RWPE2 (cell line): ENCODE data around the gene FADS3.

Experiments used
- ATAC-seq: fragments of 200-7000 bp; cut with Tn5 transposase; 3 replicates; pipeline ENCODE4 v1.9.1; 2021; ENCODE audit warnings: low read depth
- DNase-seq: peaks from one replicate; pipeline ENCODE4 v3.0.0-alpha.2; 2020; ENCODE audit warnings: low spot score
- H3K27ac ChIP-seq: fragments of 450-650 bp; 2 replicates; pipeline ENCODE4 v1.5.1; 2017; ENCODE audit warnings: mild to moderate bottlenecking; ENCODE audit not compliant: poor library complexity, severe bottlenecking
- H3K27me3 ChIP-seq: fragments of 250-450 bp; sonication (Bioruptor Pico); 2 replicates; pipeline ENCODE4 v1.5.1; 2021; ENCODE audit warnings: mild to moderate bottlenecking, moderate library complexity; ENCODE audit not compliant: insufficient read depth, poor library complexity, severe bottlenecking
- H3K36me3 ChIP-seq: fragments of 250-450 bp; sonication (Bioruptor Pico); 2 replicates; pipeline ENCODE4 v1.5.1; 2020; ENCODE audit warnings: low read depth, mild to moderate bottlenecking, moderate library complexity
- H3K4me1 ChIP-seq: fragments of 250-450 bp; sonication (Bioruptor Pico); 2 replicates; pipeline ENCODE4 v1.5.1; 2021; ENCODE audit warnings: mild to moderate bottlenecking, moderate library complexity; ENCODE audit not compliant: insufficient read depth, poor library complexity, severe bottlenecking
- H3K4me3 ChIP-seq: fragments of 250-450 bp; sonication (Bioruptor Pico); 2 replicates; pipeline ENCODE4 v1.5.1; 2021; ENCODE audit warnings: mild to moderate bottlenecking, moderate library complexity; ENCODE audit not compliant: severe bottlenecking
- H3K9me3 ChIP-seq: fragments of 250-450 bp; sonication (Bioruptor Pico); 2 replicates; pipeline ENCODE4 v1.5.1; 2021; ENCODE audit warnings: mild to moderate bottlenecking, moderate library complexity; ENCODE audit not compliant: severe bottlenecking
- TF ChIP-seq, protein P1 (sequence below): fragments of 450-650 bp; IDR thresholded peaks from one replicate; pipeline ENCODE4 v1.5.1; 2017; ENCODE audit warnings: mild to moderate bottlenecking, moderate library complexity; ENCODE audit not compliant: poor library complexity, severe bottlenecking

Gene FADS3

DNA sequence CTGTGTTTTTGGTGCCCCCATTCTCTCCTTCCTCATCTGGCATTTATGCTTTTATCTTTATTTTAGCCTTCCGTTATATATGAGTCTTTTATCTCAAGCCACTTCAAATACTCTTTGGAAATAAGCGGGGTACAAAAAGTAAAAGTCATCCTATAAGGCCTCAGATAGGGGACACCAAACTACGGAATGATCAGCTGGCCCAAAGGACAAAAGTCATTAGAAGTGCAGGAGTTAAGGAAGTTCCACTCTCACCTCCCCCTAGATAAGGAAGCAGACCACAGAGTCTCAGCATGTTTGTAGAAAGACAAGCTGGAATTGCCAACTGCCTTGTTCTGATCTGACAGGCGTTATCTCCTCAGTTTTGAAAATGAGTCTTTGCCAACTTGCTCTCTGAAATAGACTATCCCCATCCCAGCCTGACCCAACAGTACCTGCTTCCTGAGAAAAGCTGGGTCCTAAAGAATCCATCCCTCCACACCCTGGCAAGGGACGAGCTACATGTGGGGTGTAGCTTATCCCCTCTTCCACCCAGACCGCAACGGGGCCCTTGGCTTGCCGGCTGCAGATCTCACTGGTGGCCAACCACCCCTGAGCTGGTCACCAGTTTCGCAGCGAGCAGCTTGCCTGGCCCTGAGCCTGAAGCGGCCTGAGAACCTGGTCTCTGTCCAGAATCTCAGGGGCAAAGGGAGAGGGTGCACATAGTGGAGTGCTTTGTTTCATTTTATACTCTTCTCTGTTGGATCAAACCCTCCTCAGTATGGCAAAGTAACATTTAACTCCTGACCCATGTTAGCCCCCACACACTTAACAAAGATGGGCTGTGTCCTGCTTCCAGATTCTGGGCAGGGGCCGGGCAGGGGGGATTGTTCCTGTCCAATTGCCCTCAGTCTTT, 49.5 kb downstream of the FADS3 start:
- no peak for ATAC-seq

DNA sequence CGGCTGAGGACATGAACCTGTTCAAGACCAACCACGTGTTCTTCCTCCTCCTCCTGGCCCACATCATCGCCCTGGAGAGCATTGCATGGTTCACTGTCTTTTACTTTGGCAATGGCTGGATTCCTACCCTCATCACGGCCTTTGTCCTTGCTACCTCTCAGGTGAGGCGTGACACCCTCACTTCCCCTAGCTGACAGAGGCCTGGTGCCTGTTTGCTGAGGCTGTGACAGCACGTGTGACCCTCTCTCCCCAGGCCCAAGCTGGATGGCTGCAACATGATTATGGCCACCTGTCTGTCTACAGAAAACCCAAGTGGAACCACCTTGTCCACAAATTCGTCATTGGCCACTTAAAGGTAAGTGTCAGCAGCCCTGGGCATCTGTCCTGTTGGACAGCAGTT, 51.0 kb downstream of the FADS3 start:
- ATAC-seq = no peak
- DNase-seq = no peak
- peaks cover 97% of the 10 kb centered on the region for H3K36me3 ChIP-seq
- TF ChIP-seq, protein P1, sequence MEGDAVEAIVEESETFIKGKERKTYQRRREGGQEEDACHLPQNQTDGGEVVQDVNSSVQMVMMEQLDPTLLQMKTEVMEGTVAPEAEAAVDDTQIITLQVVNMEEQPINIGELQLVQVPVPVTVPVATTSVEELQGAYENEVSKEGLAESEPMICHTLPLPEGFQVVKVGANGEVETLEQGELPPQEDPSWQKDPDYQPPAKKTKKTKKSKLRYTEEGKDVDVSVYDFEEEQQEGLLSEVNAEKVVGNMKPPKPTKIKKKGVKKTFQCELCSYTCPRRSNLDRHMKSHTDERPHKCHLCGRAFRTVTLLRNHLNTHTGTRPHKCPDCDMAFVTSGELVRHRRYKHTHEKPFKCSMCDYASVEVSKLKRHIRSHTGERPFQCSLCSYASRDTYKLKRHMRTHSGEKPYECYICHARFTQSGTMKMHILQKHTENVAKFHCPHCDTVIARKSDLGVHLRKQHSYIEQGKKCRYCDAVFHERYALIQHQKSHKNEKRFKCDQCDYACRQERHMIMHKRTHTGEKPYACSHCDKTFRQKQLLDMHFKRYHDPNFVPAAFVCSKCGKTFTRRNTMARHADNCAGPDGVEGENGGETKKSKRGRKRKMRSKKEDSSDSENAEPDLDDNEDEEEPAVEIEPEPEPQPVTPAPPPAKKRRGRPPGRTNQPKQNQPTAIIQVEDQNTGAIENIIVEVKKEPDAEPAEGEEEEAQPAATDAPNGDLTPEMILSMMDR = no peak
- no peaks in the 10 kb centered on the region for H3K9me3 ChIP-seq
- no peaks in the 10 kb centered on the region for H3K27me3 ChIP-seq
- H3K4me3 ChIP-seq = no peak overlapping the region
- H3K27ac ChIP-seq = no peak overlapping the region
- H3K4me1 ChIP-seq = no peaks in the 10 kb centered on the region

More for the DNA sequence above, 49.5 kb downstream of the FADS3 start:
- Histone ChIP-seq H3K36me3 (peaks cover 91% of the 10 kb centered on the region), H3K4me3 (no peak overlapping the region), H3K27me3 (no peaks in the 10 kb centered on the region), H3K27ac (no peak overlapping the region), H3K9me3 (no peaks in the 10 kb centered on the region), H3K4me1 (no peaks in the 10 kb centered on the region)
- TF ChIP-seq, protein P1 = no peak
- DNase-seq = no peak

DNA sequence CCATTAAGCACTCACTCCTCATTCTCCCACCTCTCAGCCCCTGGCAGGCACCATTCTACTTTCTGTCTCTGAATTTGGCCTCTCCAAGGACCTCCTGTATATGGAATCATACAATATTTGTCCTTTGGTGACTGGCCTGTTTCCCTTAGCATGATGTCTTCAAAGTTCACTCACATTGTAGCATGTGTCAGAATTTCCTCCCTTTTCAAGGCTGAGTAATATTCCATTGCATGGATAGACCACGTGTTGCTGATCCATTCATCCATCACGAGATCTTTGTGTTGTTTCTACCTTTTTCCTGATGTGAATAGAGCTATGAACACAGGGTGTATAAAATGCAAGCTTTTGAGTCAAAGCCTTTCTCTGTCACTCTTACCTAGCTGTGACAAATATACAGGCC, 51.6 kb downstream of the FADS3 start:
- no peak for DNase-seq
- no peaks in the 10 kb centered on the region for H3K27me3 ChIP-seq
- H3K9me3 ChIP-seq = no peaks in the 10 kb centered on the region
- no peak overlapping the region for H3K27ac ChIP-seq
- no peaks in the 10 kb centered on the region for H3K4me1 ChIP-seq
- peaks cover 92% of the 10 kb centered on the region for H3K36me3 ChIP-seq
- TF ChIP-seq, protein P1 = no peak
- H3K4me3 ChIP-seq = no peak overlapping the region
- no peak for ATAC-seq

DNA sequence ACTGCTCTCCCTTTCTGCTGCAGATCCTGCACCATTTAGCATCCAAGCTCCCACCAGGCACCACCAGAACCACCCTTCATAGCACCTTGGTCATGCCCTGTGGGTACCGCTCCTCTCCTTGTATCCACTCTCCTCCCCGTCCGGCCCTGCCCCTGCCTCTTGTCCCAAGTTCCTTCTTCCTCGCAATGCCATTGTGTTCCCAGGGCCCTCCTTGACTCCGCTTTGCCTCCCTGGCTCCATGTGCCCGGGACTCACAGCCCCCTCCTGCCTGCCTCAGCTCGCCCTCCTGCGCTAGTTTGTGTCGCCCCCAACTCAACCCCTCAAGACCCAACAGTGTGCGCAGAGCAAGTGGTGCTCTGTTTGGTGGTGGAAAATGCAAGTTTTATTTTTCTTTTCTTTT, 52.4 kb downstream of the FADS3 start:
- Histone ChIP-seq H3K9me3 (no peaks in the 10 kb centered on the region), H3K27ac (no peak overlapping the region), H3K4me1 (peaks cover 6% of the 10 kb centered on the region), H3K36me3 (peaks cover 91% of the 10 kb centered on the region), H3K4me3 (no peak overlapping the region), H3K27me3 (no peaks in the 10 kb centered on the region)
- TF ChIP-seq, protein P1 = no peak
- DNase-seq (no peak), ATAC-seq (no peak)

DNA sequence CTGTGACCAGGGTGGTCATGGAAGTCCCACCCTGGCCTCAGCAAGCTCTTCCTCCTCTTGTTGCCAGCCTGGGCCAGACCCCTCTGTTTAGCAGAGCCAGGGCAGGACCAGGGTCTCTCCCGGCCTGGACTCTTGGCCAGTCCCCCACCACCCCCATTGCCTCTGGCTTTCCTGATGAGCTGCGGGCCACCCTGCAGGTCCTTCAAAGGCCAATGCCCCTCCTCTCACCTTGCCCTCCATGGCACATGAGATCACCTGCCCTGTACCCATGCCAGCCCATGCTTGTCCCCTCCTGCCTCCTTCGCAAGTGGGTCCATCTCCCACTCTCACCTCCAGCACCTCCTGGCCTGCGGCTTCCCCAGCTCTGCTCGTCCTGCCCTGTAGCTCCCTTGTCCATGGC, 52.8 kb downstream of the FADS3 start:
- no peak overlapping the region for H3K27ac ChIP-seq
- peaks cover 10% of the 10 kb centered on the region for H3K4me1 ChIP-seq
- TF ChIP-seq, protein P1 = no peak
- H3K9me3 ChIP-seq = no peaks in the 10 kb centered on the region
- ATAC-seq (no peak), DNase-seq (peak; percentile 38)
- no peak overlapping the region for H3K4me3 ChIP-seq
- H3K27me3 ChIP-seq = no peaks in the 10 kb centered on the region
- H3K36me3 ChIP-seq = peaks cover 91% of the 10 kb centered on the region
